Measurements from ENCODE around the gene MIF.

- no peak for TF ChIP-seq CTCF (IDR thresholded peaks at IDR 0.05; ENCODE audit: low read depth, low read length, missing input control)
- no peak for TF ChIP-seq YY1 (IDR thresholded peaks at IDR 0.05)
- no peak for TF ChIP-seq FOXA2 (IDR thresholded peaks at IDR 0.05)
- no peak for TF ChIP-seq REST (IDR thresholded peaks at IDR 0.05)
Observed at GRCh38 chr22:23844739-23845202, 49.4 kb upstream of the MIF start.

All from liver (tissue), 2 donors.